B cell (primary cell): ENCODE measurements around the gene RNU1-4.
"Not testable (repeated sequence)": the region's sequence is repeated elsewhere in the genome, so short reads cannot be mapped to it uniquely, and the experiment has no call there.

Experiments
- EZH2 ChIP-seq: IDR thresholded peaks from 2 replicates; pipeline ENCODE4 v1.6.1; 2012; ENCODE audit warnings: borderline replicate concordance, low read depth, mild to moderate bottlenecking, moderate library complexity, low read length; ENCODE audit not compliant: insufficient read depth, poor library complexity, severe bottlenecking
- TF ChIP-seq, protein P1 (sequence below): fragments of 200-600 bp; IDR thresholded peaks from one replicate; pipeline ENCODE4 v1.8.0; 2022; ENCODE audit warnings: antibody characterized with exemption, mild to moderate bottlenecking

DNA sequence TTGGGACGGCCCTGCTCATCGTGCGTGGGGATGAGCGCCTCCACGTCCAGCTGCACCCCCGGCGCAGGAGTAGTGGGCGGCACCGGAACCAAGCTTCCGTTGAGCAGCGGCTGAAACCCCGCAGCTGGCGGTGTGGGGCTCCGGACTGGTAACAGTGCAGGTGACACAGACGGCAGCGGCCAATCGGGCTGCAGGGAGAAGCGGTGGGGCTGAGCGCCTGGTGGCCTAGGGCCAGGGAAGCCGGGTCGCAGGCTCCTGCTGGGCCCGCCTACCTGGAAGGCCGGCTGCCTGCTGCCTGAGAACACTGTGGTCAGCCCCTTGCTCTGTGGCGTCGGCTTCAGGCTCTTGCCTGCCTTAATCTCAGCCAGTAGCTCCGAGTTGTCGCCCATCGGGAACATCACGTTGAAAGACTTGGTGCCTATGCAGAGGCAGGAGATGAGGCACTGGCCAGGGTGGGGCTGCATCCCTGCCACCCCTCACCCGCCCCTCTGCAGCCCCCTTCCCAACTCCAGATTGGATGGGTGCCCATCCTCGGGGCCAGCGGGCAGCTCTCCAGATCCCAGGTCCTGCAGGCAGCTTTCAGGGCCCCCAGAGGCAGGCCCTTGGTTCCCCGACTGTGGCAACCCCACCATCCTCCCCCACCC is 43.7 kb upstream of the RNU1-4 start:
- TF ChIP-seq, protein P1, sequence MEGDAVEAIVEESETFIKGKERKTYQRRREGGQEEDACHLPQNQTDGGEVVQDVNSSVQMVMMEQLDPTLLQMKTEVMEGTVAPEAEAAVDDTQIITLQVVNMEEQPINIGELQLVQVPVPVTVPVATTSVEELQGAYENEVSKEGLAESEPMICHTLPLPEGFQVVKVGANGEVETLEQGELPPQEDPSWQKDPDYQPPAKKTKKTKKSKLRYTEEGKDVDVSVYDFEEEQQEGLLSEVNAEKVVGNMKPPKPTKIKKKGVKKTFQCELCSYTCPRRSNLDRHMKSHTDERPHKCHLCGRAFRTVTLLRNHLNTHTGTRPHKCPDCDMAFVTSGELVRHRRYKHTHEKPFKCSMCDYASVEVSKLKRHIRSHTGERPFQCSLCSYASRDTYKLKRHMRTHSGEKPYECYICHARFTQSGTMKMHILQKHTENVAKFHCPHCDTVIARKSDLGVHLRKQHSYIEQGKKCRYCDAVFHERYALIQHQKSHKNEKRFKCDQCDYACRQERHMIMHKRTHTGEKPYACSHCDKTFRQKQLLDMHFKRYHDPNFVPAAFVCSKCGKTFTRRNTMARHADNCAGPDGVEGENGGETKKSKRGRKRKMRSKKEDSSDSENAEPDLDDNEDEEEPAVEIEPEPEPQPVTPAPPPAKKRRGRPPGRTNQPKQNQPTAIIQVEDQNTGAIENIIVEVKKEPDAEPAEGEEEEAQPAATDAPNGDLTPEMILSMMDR: not testable (repeated sequence)
- TF ChIP-seq EZH2: not testable (repeated sequence)
